Cardiac muscle cell (in vitro differentiated cells and primary cell): ENCODE results near the gene LCN9. TPM values are rescaled to one million over a fixed set of nuclear protein-coding genes. Genes with fewer than 3 reads are reported as not detected.

Experiments
- DNase-seq, 2 donors: peaks; one replicate each; pipeline versions ENCODE4 v3.0.0 to v3.0.0-alpha.2; 2010 to 2017; ENCODE audit warnings: low read depth in 1 of 2, low spot score in 1 of 2
- H3K27ac ChIP-seq: fragments of 200-600 bp; sonication (generic); 2 replicates; pipeline ENCODE4 v1.5.1; 2016
- H3K27me3 ChIP-seq: fragments of 200-600 bp; sonication (generic); 2 replicates; pipeline ENCODE4 v1.6.0; 2016; ENCODE audit warnings: control low read depth
- H3K36me3 ChIP-seq: fragments of 200-600 bp; sonication (generic); 2 replicates; pipeline ENCODE4 v1.5.1; 2016; ENCODE audit warnings: control low read depth
- H3K4me1 ChIP-seq: fragments of 200-600 bp; sonication (generic); 2 replicates; pipeline ENCODE4 v1.8.1; 2017; ENCODE audit warnings: low read depth, mild to moderate bottlenecking, mixed run types
- H3K4me3 ChIP-seq: fragments of 200-600 bp; sonication (generic); 2 replicates; pipeline ENCODE4 v1.5.1; 2016; ENCODE audit warnings: mild to moderate bottlenecking
- H3K9me3 ChIP-seq: fragments of 200-600 bp; sonication (generic); 2 replicates; pipeline ENCODE4 v1.5.1; 2017; ENCODE audit warnings: low read depth, mild to moderate bottlenecking, control low read depth
- CTCF ChIP-seq: IDR thresholded peaks from 2 replicates; pipeline ENCODE4 v1.5.1; 2012; ENCODE audit warnings: low read depth, mild to moderate bottlenecking, low read length
- polyA plus RNA-seq: library from polyadenylated mRNA; unstranded; fragments of >200 nt; fragmentation: Nextera tagmentation; extraction: Ambion mirVana; gene quantifications from 2 replicates; pipeline ENCODE4 v1.2.1, GENCODE V29; 2016
- total RNA-seq: library from RNA; depleted of rRNA; stranded (reverse); fragments of >200 nt; gene quantifications from 2 replicates; pipeline ENCODE4 v1.2.3, GENCODE V29; 2016

LCN9 gene
- total and polyA plus RNA-seq, 2 experiments from 2014 or later: 0.17 TPM; not detected in 1

GRCh38 chr9:135701959-135702721 lies 39.0 kb downstream of the LCN9 start, which contains the start of gene KCNT1:
KCNT1 (plus strand) TSS chr9:135702185; CDS start chr9:135702259, 74 bp downstream.
- peak; percentile 88 for TF ChIP-seq CTCF
- Histone ChIP-seq H3K36me3 (no peaks in the 10 kb centered on the region), H3K4me3 (peak within 1 kb of the TSS; percentile 29), H3K27me3 (peaks cover 38% of the 10 kb centered on the region), H3K9me3 (no peaks in the 10 kb centered on the region), H3K4me1 (peaks cover 3% of the 10 kb centered on the region), H3K27ac (no peak within 1 kb of the TSS)
- DNase-seq: peak; percentile 55 to 69

- no peak for TF ChIP-seq CTCF
- H3K4me3 ChIP-seq: no peak overlapping the region
- peaks cover 50% of the 10 kb centered on the region for H3K27me3 ChIP-seq
- H3K9me3 ChIP-seq: no peaks in the 10 kb centered on the region
- H3K4me1 ChIP-seq: peaks cover 3% of the 10 kb centered on the region
- H3K27ac ChIP-seq: no peak overlapping the region
- DNase-seq: no peak
- no peaks in the 10 kb centered on the region for H3K36me3 ChIP-seq
These were observed 40.6 kb downstream of the LCN9 start for GRCh38 chr9:135703726-135704125.

GRCh38 chr9:135704483-135704882 lies 41.4 kb downstream of the LCN9 start:
- no peak for TF ChIP-seq CTCF
- Histone ChIP-seq H3K4me3 (no peak overlapping the region), H3K27me3 (peaks cover 58% of the 10 kb centered on the region), H3K27ac (no peak overlapping the region), H3K4me1 (peaks cover 3% of the 10 kb centered on the region), H3K36me3 (no peaks in the 10 kb centered on the region), H3K9me3 (no peaks in the 10 kb centered on the region)
- DNase-seq: peak; percentile 15 to 75

GRCh38 chr9:135705376-135705775 lies 42.3 kb downstream of the LCN9 start:
- no peak overlapping the region for H3K27ac ChIP-seq
- TF ChIP-seq CTCF: no peak

GRCh38 chr9:135706288-135706687 lies 43.2 kb downstream of the LCN9 start:
- Histone ChIP-seq H3K36me3 (no peaks in the 10 kb centered on the region), H3K4me3 (no peak overlapping the region), H3K27me3 (peaks cover 65% of the 10 kb centered on the region), H3K27ac (no peak overlapping the region), H3K4me1 (peaks cover 3% of the 10 kb centered on the region), H3K9me3 (no peaks in the 10 kb centered on the region)
- TF ChIP-seq CTCF: no peak
- no peak for DNase-seq

More at GRCh38 chr9:135705376-135705775, 42.3 kb downstream of the LCN9 start:
- Histone ChIP-seq H3K4me1 (peaks cover 3% of the 10 kb centered on the region), H3K36me3 (no peaks in the 10 kb centered on the region), H3K4me3 (no peak overlapping the region), H3K9me3 (no peaks in the 10 kb centered on the region), H3K27me3 (peaks cover 65% of the 10 kb centered on the region)
- DNase-seq: no peak
